HepG2 (cell line): ENCODE measurements around the gene DSCAM. TPM values are rescaled to one million over a fixed set of nuclear protein-coding genes. Genes with fewer than 3 reads are reported as not detected.

Experiments used
- ATAC-seq: fragments of 200-7000 bp; cut with Tn5 transposase; 3 replicates; pipeline ENCODE4 v1.9.1; 2020; ENCODE audit warnings: mild to moderate bottlenecking, moderate library complexity
- BruUV-seq: library from RNA; stranded (reverse); fragments of 400-500 nt; replicated peaks from 2 replicates; lab custom pipeline; 2021; lab: Mats Ljungman, UMichigan
- CTCF ChIA-PET: fragments of 300-600 bp; formaldehyde crosslinking; extraction: SDS; loops from one replicate; lab custom pipeline; 2021; ENCODE audit warnings: low total read pairs, inconsistent platforms, low intra/inter-chr PET ratio; lab: Yijun Ruan, JAX
- POLR2A ChIA-PET: fragments of 350-600 bp; sonication (Branson Sonifier 250); formaldehyde crosslinking; loops from one replicate; lab custom pipeline; 2020; ENCODE audit warnings: antibody characterized with exemption, inconsistent platforms; lab: Yijun Ruan, JAX
- DNase-seq: peaks from one replicate; pipeline ENCODE4 v3.0.0-alpha.2; 2015; ENCODE audit warnings: low spot score
- FAIRE-seq: peaks from 3 replicates; lab custom pipeline; 2011; peaks lifted over from hg19 to GRCh38; lab: Jason Lieb, UNC
- H2AFZ ChIP-seq: one replicate; pipeline ENCODE4 v1.6.1; 2011; ENCODE audit warnings: low read length, inconsistent platforms
- H3K27ac ChIP-seq: fragments of 300-600 bp; 3 replicates; pipeline ENCODE4 v1.8.0; 2011; ENCODE audit warnings: mixed run types, mild to moderate bottlenecking, mixed read lengths, low read length, inconsistent platforms; ENCODE audit not compliant: insufficient read depth; ENCODE audit errors: extremely low read length
- H3K27me3 ChIP-seq, 2 experiments: fragments of 200-600 bp in 1 of 2; 2 replicates in 1 of 2; 3 replicates in 1 of 2; pipeline versions ENCODE4 v1.6.0 to v1.8.0; 2011; ENCODE audit warnings: low read length in 2 of 2, mild to moderate bottlenecking in 2 of 2, moderate library complexity in 2 of 2, inconsistent platforms in 1 of 2; ENCODE audit not compliant: insufficient read depth in 2 of 2, control insufficient read depth in 1 of 2
- H3K36me3 ChIP-seq, 2 experiments: fragments of 200-600 bp in 1 of 2; replicated peaks in 1 of 2; 2 replicates in 1 of 2; 3 replicates in 1 of 2; pipeline versions ENCODE4 v1.5.1 to v1.8.0; 2011; ENCODE audit warnings: low read length in 2 of 2, inconsistent platforms in 1 of 2; ENCODE audit not compliant: insufficient read depth in 2 of 2, control insufficient read depth in 1 of 2
- H3K4me1 ChIP-seq: 2 replicates; pipeline ENCODE4 v1.5.1; 2012; ENCODE audit warnings: low read length, inconsistent platforms; ENCODE audit not compliant: insufficient read depth
- H3K4me2 ChIP-seq: 2 replicates; pipeline ENCODE4 v1.6.0; 2011; ENCODE audit warnings: low read depth, low read length, inconsistent platforms
- H3K4me3 ChIP-seq, 3 experiments: fragments of 200-600 bp in 1 of 3; sonication (generic), shearing (Covaris generic) in 1 of 3; replicated peaks in 1 of 3; 2 replicates each; pipeline ENCODE4 v1.5.1; 2011 to 2016; ENCODE audit warnings: low read length in 3 of 3, inconsistent platforms in 2 of 3, low read depth in 2 of 3, mild to moderate bottlenecking in 2 of 3, control low read depth in 1 of 3, mixed read lengths in 1 of 3; ENCODE audit not compliant: insufficient read depth in 1 of 3
- H3K79me2 ChIP-seq: one replicate; pipeline ENCODE4 v1.6.1; 2011; ENCODE audit warnings: low read length, inconsistent platforms; ENCODE audit not compliant: insufficient read depth
- H3K9ac ChIP-seq: 2 replicates; pipeline ENCODE4 v1.6.0; 2011; ENCODE audit warnings: mild to moderate bottlenecking, low read depth, low read length, inconsistent platforms; ENCODE audit not compliant: insufficient read depth
- H3K9me3 ChIP-seq: 2 replicates; pipeline ENCODE4 v1.5.1; 2012; ENCODE audit warnings: mild to moderate bottlenecking, low read length
- H4K20me1 ChIP-seq: 2 replicates; pipeline ENCODE4 v1.6.0; 2011; ENCODE audit warnings: inconsistent platforms, mild to moderate bottlenecking, low read length, moderate library complexity; ENCODE audit not compliant: insufficient read depth
- KDM5B ChIP-seq: sonication (generic); formaldehyde crosslinking; IDR thresholded peaks from 2 replicates; pipeline ENCODE4 v1.4.0; 2020; ENCODE audit warnings: missing genetic modification reagents, mild to moderate bottlenecking, borderline replicate concordance
- MAFF ChIP-seq: IDR thresholded peaks from 2 replicates; pipeline ENCODE4 v1.6.1; 2011; ENCODE audit warnings: low read depth, low read length, improper control_type of control experiment
- MAFK ChIP-seq, 2 experiments: IDR thresholded peaks in 1 of 2; conservative IDR thresholded peaks in 1 of 2; 2 replicates each; pipeline ENCODE4 v1.6.1; 2011; ENCODE audit warnings: improper control_type of control experiment in 2 of 2, low read length in 2 of 2
- MBD4 ChIP-seq: IDR thresholded peaks from 2 replicates; pipeline ENCODE4 v1.6.1; 2012; ENCODE audit warnings: low read length, inconsistent platforms, borderline replicate concordance
- ZNF20 ChIP-seq: sonication (generic); formaldehyde crosslinking; IDR thresholded peaks from 2 replicates; pipeline ENCODE4 v1.4.0; 2020; ENCODE audit warnings: mild to moderate bottlenecking, moderate library complexity, missing genetic modification reagents
- ZNF3 ChIP-seq: IDR thresholded peaks from 2 replicates; pipeline ENCODE4 v1.7.0; 2017; ENCODE audit warnings: inconsistent platforms
- ZNF512 ChIP-seq: sonication (generic); formaldehyde crosslinking; IDR thresholded peaks from 2 replicates; pipeline ENCODE4 v1.4.0; 2020; ENCODE audit warnings: mild to moderate bottlenecking, missing genetic modification reagents
- ZNF556 ChIP-seq: sonication (generic); formaldehyde crosslinking; IDR thresholded peaks from 2 replicates; pipeline ENCODE4 v1.4.0; 2020; ENCODE audit warnings: mild to moderate bottlenecking, missing genetic modification reagents, borderline replicate concordance
- WGBS: methylation state at CpG from one replicate; pipeline ENCODE4 v1.1.6; 2017; ENCODE audit warnings: low lambda C conversion rate; 5-methylcytosine and 5-hydroxymethylcytosine counted together
- in situ Hi-C: cut with HindIII; loops from 2 replicates; pipeline ENCODE4 v1.10.0; 2017; ENCODE audit warnings: low pct_unique_long_range_greater_than_20kb; ENCODE audit not compliant: extremely low pct_ligation_motif_present
- intact Hi-C: fragments of 100-400 bp; cut with micrococcal nuclease; formaldehyde crosslinking; loops from one replicate; pipeline ENCODE4 v1.10.0; 2022; ENCODE audit not compliant: unreplicated experiment
- polyA plus RNA-seq, 8 experiments: library from polyadenylated mRNA; depleted of rRNA in 3 of 8; stranded (reverse) in 7 of 8; unstranded in 1 of 8; fragments of >200 nt; fragmentation: Illumina TruSeq in 4 of 8; extraction: Trizol in 4 of 8; gene quantifications; 2 replicates each; pipeline versions ENCODE4 v1.2.1 to v1.2.3, GENCODE V29; 2011 to 2016; ENCODE audit warnings: low read depth in 4 of 8, missing spikeins in 1 of 8, mixed read lengths in 1 of 8; ENCODE audit not compliant: insufficient read depth in 1 of 8
- total RNA-seq, 5 experiments: library from RNA; depleted of rRNA; stranded (reverse); fragments of >200 nt; fragmentation: Illumina TruSeq; extraction: Trizol; gene quantifications; 2 replicates each; pipeline ENCODE4 v1.2.3, GENCODE V29; 2016; ENCODE audit warnings: low read depth in 1 of 5
- TF ChIP-seq, protein P1 (sequence below): sonication (generic); formaldehyde crosslinking; IDR thresholded peaks from 2 replicates; pipeline ENCODE4 v1.8.0; 2022; ENCODE audit warnings: missing genetic modification reagents, mild to moderate bottlenecking, moderate library complexity, borderline replicate concordance
- TF ChIP-seq, protein P2 (sequence below): sonication (generic); formaldehyde crosslinking; IDR thresholded peaks from 2 replicates; pipeline ENCODE4 v1.5.1; 2020; ENCODE audit warnings: missing genetic modification reagents, mild to moderate bottlenecking, borderline replicate concordance

Gene DSCAM
- total and polyA plus RNA-seq, 2 of the 13 experiments (the other 11 are each of a cell fraction or from before 2014, with no cell fraction given) = not detected

DNA sequence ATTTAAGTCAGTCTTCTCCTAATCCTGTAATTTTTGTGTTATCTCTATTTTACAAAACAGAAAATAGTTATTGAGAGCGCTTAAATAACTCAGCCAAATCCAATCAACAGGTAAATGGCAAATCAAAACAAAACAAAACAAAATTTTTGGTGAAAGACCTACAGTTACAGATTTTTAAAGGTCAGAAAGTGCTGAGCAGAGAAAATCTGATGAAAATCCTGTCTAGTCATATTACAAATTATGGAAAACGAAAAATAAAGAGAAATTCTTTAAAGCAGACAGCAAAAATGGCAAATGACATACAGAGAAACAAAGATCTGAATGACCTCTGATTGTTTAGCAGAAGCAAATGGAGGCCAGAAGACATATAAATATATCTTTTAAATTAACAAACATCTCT lies 497.4 kb downstream of the DSCAM start:
- Histone ChIP-seq H3K9ac (no peak overlapping the region), H3K4me1 (no peaks in the 10 kb centered on the region), H3K4me3 (no peak overlapping the region), H2AFZ (no peak overlapping the region), H4K20me1 (no peaks in the 10 kb centered on the region), H3K27me3 (no peaks in the 10 kb centered on the region), H3K27ac (no peak overlapping the region), H3K79me2 (no peaks in the 10 kb centered on the region), H3K4me2 (no peak overlapping the region), H3K36me3 (no peaks in the 10 kb centered on the region), H3K9me3 (peaks cover 87% of the 10 kb centered on the region)
- ATAC-seq (no peak), DNase-seq (no peak), FAIRE-seq (no peak)
- in situ Hi-C loops (no loop called here), intact Hi-C loops (no loop called here)
- ChIA-PET POLR2A (no interaction called here), CTCF (no interaction called here)
- no TSS peak for BruUV-seq
- TF ChIP-seq MBD4 = no peak
- TF ChIP-seq MAFK (conservative IDR thresholded peaks at IDR 0.05 in 1 of 2, IDR thresholded peaks at IDR 0.05 in 1 of 2; ENCODE audit: low read length in 2 of 2) = peak; percentile 59 to 72; a peak in 3 of 4 replicates
- TF ChIP-seq, protein P1, sequence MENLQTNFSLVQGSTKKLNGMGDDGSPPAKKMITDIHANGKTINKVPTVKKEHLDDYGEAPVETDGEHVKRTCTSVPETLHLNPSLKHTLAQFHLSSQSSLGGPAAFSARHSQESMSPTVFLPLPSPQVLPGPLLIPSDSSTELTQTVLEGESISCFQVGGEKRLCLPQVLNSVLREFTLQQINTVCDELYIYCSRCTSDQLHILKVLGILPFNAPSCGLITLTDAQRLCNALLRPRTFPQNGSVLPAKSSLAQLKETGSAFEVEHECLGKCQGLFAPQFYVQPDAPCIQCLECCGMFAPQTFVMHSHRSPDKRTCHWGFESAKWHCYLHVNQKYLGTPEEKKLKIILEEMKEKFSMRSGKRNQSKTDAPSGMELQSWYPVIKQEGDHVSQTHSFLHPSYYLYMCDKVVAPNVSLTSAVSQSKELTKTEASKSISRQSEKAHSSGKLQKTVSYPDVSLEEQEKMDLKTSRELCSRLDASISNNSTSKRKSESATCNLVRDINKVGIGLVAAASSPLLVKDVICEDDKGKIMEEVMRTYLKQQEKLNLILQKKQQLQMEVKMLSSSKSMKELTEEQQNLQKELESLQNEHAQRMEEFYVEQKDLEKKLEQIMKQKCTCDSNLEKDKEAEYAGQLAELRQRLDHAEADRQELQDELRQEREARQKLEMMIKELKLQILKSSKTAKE (CRISPR knock-in tag) = no peak
- TF ChIP-seq KDM5B (CRISPR knock-in tag) = no peak
- no peak for TF ChIP-seq ZNF556 (CRISPR knock-in tag)
- TF ChIP-seq ZNF512 (CRISPR knock-in tag) = no peak
- TF ChIP-seq ZNF3 (CRISPR knock-in tag) = no peak
- TF ChIP-seq MAFF = peak; percentile 59
- TF ChIP-seq ZNF20 = no peak
- TF ChIP-seq, protein P2, sequence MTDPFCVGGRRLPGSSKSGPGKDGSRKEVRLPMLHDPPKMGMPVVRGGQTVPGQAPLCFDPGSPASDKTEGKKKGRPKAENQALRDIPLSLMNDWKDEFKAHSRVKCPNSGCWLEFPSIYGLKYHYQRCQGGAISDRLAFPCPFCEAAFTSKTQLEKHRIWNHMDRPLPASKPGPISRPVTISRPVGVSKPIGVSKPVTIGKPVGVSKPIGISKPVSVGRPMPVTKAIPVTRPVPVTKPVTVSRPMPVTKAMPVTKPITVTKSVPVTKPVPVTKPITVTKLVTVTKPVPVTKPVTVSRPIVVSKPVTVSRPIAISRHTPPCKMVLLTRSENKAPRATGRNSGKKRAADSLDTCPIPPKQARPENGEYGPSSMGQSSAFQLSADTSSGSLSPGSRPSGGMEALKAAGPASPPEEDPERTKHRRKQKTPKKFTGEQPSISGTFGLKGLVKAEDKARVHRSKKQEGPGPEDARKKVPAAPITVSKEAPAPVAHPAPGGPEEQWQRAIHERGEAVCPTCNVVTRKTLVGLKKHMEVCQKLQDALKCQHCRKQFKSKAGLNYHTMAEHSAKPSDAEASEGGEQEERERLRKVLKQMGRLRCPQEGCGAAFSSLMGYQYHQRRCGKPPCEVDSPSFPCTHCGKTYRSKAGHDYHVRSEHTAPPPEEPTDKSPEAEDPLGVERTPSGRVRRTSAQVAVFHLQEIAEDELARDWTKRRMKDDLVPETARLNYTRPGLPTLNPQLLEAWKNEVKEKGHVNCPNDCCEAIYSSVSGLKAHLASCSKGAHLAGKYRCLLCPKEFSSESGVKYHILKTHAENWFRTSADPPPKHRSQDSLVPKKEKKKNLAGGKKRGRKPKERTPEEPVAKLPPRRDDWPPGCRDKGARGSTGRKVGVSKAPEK (CRISPR knock-in tag) = no peak
- WGBS = 1% methylated on average over 2 of the region's 2 CpGs
